ENCODE results near the gene MAPKBP1. TPM values are rescaled to one million over a fixed set of nuclear protein-coding genes. Genes with fewer than 3 reads are reported as not detected.

MAPKBP1 gene
- total RNA-seq, 1 experiment from 2014 or later: 12.9 TPM

- no peak for DNase-seq (ENCODE audit: low read depth in 1 of 2, low spot score in 2 of 2)
- H3K27me3 ChIP-seq (replicated peaks): no peaks in the 10 kb centered on the region
- H3K27ac ChIP-seq: no peak overlapping the region
- H3K4me3 ChIP-seq: no peak overlapping the region
- H3K36me3 ChIP-seq: peaks cover 8% of the 10 kb centered on the region; the same call in 1 of the 2 replicates
- no peaks in the 10 kb centered on the region for H3K4me1 ChIP-seq (replicated peaks)
- no peaks in the 10 kb centered on the region for H3K9me3 ChIP-seq (replicated peaks)
These were observed 70.5 kb downstream of the MAPKBP1 start for GRCh38 chr15:41844814-41845213.

- H3K4me3 ChIP-seq: no peak overlapping the region
- peaks cover 8% of the 10 kb centered on the region; the same call in 1 of the 2 replicates for H3K36me3 ChIP-seq
- H3K27me3 ChIP-seq (replicated peaks): no peaks in the 10 kb centered on the region
- H3K4me1 ChIP-seq (replicated peaks): no peaks in the 10 kb centered on the region
- no peak overlapping the region for H3K27ac ChIP-seq
- no peaks in the 10 kb centered on the region for H3K9me3 ChIP-seq (replicated peaks)
- no peak for DNase-seq (ENCODE audit: low read depth in 1 of 2, low spot score in 2 of 2)
These were observed 72.9 kb downstream of the MAPKBP1 start for GRCh38 chr15:41847206-41847605.

- peaks cover 8% of the 10 kb centered on the region; the same call in 1 of the 2 replicates for H3K36me3 ChIP-seq
- DNase-seq (ENCODE audit: low read depth in 1 of 2, low spot score in 2 of 2): no peak
- H3K4me1 ChIP-seq (replicated peaks): no peaks in the 10 kb centered on the region
- no peaks in the 10 kb centered on the region for H3K9me3 ChIP-seq (replicated peaks)
- H3K4me3 ChIP-seq: no peak overlapping the region
- H3K27ac ChIP-seq: no peak overlapping the region
- no peaks in the 10 kb centered on the region for H3K27me3 ChIP-seq (replicated peaks)
These were observed 73.7 kb downstream of the MAPKBP1 start for GRCh38 chr15:41847981-41848380.

- Histone ChIP-seq H3K4me3 (no peak overlapping the region), H3K9me3 (replicated peaks) (no peaks in the 10 kb centered on the region), H3K36me3 (peaks cover 8% of the 10 kb centered on the region; the same call in 1 of the 2 replicates), H3K27ac (no peak overlapping the region), H3K27me3 (replicated peaks) (no peaks in the 10 kb centered on the region), H3K4me1 (replicated peaks) (no peaks in the 10 kb centered on the region)
- no peak for DNase-seq (ENCODE audit: low read depth in 1 of 2, low spot score in 2 of 2)
These were observed 74.3 kb downstream of the MAPKBP1 start for GRCh38 chr15:41848631-41849030.

- peaks cover 8% of the 10 kb centered on the region; the same call in 1 of the 2 replicates for H3K36me3 ChIP-seq
- H3K27me3 ChIP-seq (replicated peaks): no peaks in the 10 kb centered on the region
- H3K4me3 ChIP-seq: no peak overlapping the region
- H3K27ac ChIP-seq: no peak overlapping the region
- no peaks in the 10 kb centered on the region for H3K4me1 ChIP-seq (replicated peaks)
- H3K9me3 ChIP-seq (replicated peaks): no peaks in the 10 kb centered on the region
- no peak for DNase-seq (ENCODE audit: low read depth in 1 of 2, low spot score in 2 of 2)
These were observed 74.9 kb downstream of the MAPKBP1 start for GRCh38 chr15:41849204-41849603.

- H3K9me3 ChIP-seq (replicated peaks): no peaks in the 10 kb centered on the region
- DNase-seq (ENCODE audit: low read depth in 1 of 2, low spot score in 2 of 2): no peak
- peaks cover 8% of the 10 kb centered on the region; the same call in 1 of the 2 replicates for H3K36me3 ChIP-seq
- H3K27ac ChIP-seq: no peak overlapping the region
- H3K4me3 ChIP-seq: no peak overlapping the region
- H3K4me1 ChIP-seq (replicated peaks): no peaks in the 10 kb centered on the region
- H3K27me3 ChIP-seq (replicated peaks): no peaks in the 10 kb centered on the region
These were observed 75.6 kb downstream of the MAPKBP1 start for GRCh38 chr15:41849861-41850260.

- H3K27ac ChIP-seq: no peak overlapping the region
- no peak for DNase-seq (ENCODE audit: low read depth in 1 of 2, low spot score in 2 of 2)
- no peaks in the 10 kb centered on the region for H3K27me3 ChIP-seq (replicated peaks)
- H3K4me1 ChIP-seq (replicated peaks): no peaks in the 10 kb centered on the region
- no peak overlapping the region for H3K4me3 ChIP-seq
- H3K36me3 ChIP-seq: peaks cover 8% of the 10 kb centered on the region; the same call in 1 of the 2 replicates
- no peaks in the 10 kb centered on the region for H3K9me3 ChIP-seq (replicated peaks)
These were observed 76.3 kb downstream of the MAPKBP1 start for GRCh38 chr15:41850482-41851166.

GRCh38 chr15:41851167-41851523, 76.9 kb downstream of the MAPKBP1 start:
- no peaks in the 10 kb centered on the region for H3K4me1 ChIP-seq (replicated peaks)
- DNase-seq (ENCODE audit: low read depth in 1 of 2, low spot score in 2 of 2): no peak
- H3K27me3 ChIP-seq (replicated peaks): no peaks in the 10 kb centered on the region
- H3K36me3 ChIP-seq: peaks cover 8% of the 10 kb centered on the region; the same call in 1 of the 2 replicates
- no peaks in the 10 kb centered on the region for H3K9me3 ChIP-seq (replicated peaks)
- no peak overlapping the region for H3K4me3 ChIP-seq
- no peak overlapping the region for H3K27ac ChIP-seq

GRCh38 chr15:41851755-41852370, 77.6 kb downstream of the MAPKBP1 start:
- Histone ChIP-seq H3K36me3 (peaks cover 8% of the 10 kb centered on the region; the same call in 1 of the 2 replicates), H3K27ac (no peak overlapping the region), H3K4me3 (no peak overlapping the region), H3K27me3 (replicated peaks) (no peaks in the 10 kb centered on the region), H3K4me1 (replicated peaks) (no peaks in the 10 kb centered on the region), H3K9me3 (replicated peaks) (no peaks in the 10 kb centered on the region)
- no peak for DNase-seq (ENCODE audit: low read depth in 1 of 2, low spot score in 2 of 2)

GRCh38 chr15:41852736-41853590, 78.7 kb downstream of the MAPKBP1 start:
- Histone ChIP-seq H3K4me3 (no peak overlapping the region), H3K27me3 (replicated peaks) (no peaks in the 10 kb centered on the region), H3K4me1 (replicated peaks) (no peaks in the 10 kb centered on the region), H3K36me3 (peaks cover 3% of the 10 kb centered on the region; the same call in 1 of the 2 replicates), H3K27ac (no peak overlapping the region), H3K9me3 (replicated peaks) (no peaks in the 10 kb centered on the region)
- DNase-seq (ENCODE audit: low read depth in 1 of 2, low spot score in 2 of 2): no peak

- DNase-seq (ENCODE audit: low read depth in 1 of 2, low spot score in 2 of 2): no peak
- H3K27ac ChIP-seq: no peak overlapping the region
- no peaks in the 10 kb centered on the region for H3K9me3 ChIP-seq (replicated peaks)
- no peaks in the 10 kb centered on the region for H3K4me1 ChIP-seq (replicated peaks)
- H3K27me3 ChIP-seq (replicated peaks): no peaks in the 10 kb centered on the region
- H3K36me3 ChIP-seq: no peaks in the 10 kb centered on the region
- no peak overlapping the region for H3K4me3 ChIP-seq
These were observed 79.5 kb downstream of the MAPKBP1 start for GRCh38 chr15:41853831-41854230.

- H3K9me3 ChIP-seq (replicated peaks): no peaks in the 10 kb centered on the region
- H3K27ac ChIP-seq: no peak overlapping the region
- H3K4me1 ChIP-seq (replicated peaks): no peaks in the 10 kb centered on the region
- H3K4me3 ChIP-seq: no peak overlapping the region
- no peaks in the 10 kb centered on the region for H3K36me3 ChIP-seq
- no peaks in the 10 kb centered on the region for H3K27me3 ChIP-seq (replicated peaks)
- no peak for DNase-seq (ENCODE audit: low read depth in 1 of 2, low spot score in 2 of 2)
These were observed 80.2 kb downstream of the MAPKBP1 start for GRCh38 chr15:41854443-41854842.

- Histone ChIP-seq H3K4me1 (replicated peaks) (no peaks in the 10 kb centered on the region), H3K36me3 (no peaks in the 10 kb centered on the region), H3K27ac (no peak overlapping the region), H3K4me3 (no peak overlapping the region), H3K27me3 (replicated peaks) (no peaks in the 10 kb centered on the region), H3K9me3 (replicated peaks) (no peaks in the 10 kb centered on the region)
- DNase-seq (ENCODE audit: low read depth in 1 of 2, low spot score in 2 of 2): no peak
These were observed 81.1 kb downstream of the MAPKBP1 start for GRCh38 chr15:41855261-41855961.

All from SJSA1 (cell line).